Endodermal cell (in vitro differentiated cells): Measurements from ENCODE around the gene MPHOSPH6. TPM values are rescaled to one million over a fixed set of nuclear protein-coding genes. Genes with fewer than 3 reads are reported as not detected.

Experiments
- DNase-seq: peaks from one replicate; pipeline ENCODE4 v3.0.0-alpha.2; 2017
- H3K27ac ChIP-seq: 2 replicates; pipeline ENCODE4 v1.5.1; 2013; ENCODE audit warnings: mild to moderate bottlenecking, low read depth, low read length, moderate library complexity
- H3K27me3 ChIP-seq: 2 replicates; pipeline ENCODE4 v1.6.1; 2013; ENCODE audit warnings: mild to moderate bottlenecking, low read length, moderate library complexity; ENCODE audit not compliant: insufficient read depth, control insufficient read depth, poor library complexity, severe bottlenecking
- H3K36me3 ChIP-seq: 2 replicates; pipeline ENCODE4 v1.7.0; 2013; ENCODE audit warnings: mild to moderate bottlenecking, low read length, moderate library complexity; ENCODE audit not compliant: control insufficient read depth, insufficient read depth
- H3K4me1 ChIP-seq: one replicate; pipeline ENCODE4 v1.7.0; 2013; ENCODE audit warnings: low read length; ENCODE audit not compliant: control insufficient read depth, insufficient read depth
- H3K4me3 ChIP-seq: 2 replicates; pipeline ENCODE4 v1.5.1; 2013; ENCODE audit warnings: mild to moderate bottlenecking, low read length, moderate library complexity
- H3K9ac ChIP-seq: 2 replicates; pipeline ENCODE4 v1.6.1; 2013; ENCODE audit warnings: mild to moderate bottlenecking, low read length, moderate library complexity; ENCODE audit not compliant: poor library complexity, severe bottlenecking; ENCODE audit errors: extremely low read depth
- H3K9me3 ChIP-seq: 2 replicates; pipeline ENCODE4 v1.6.1; 2013; ENCODE audit warnings: mild to moderate bottlenecking, low read length, moderate library complexity; ENCODE audit not compliant: control insufficient read depth
- H3K27ac Mint-ChIP-seq: 2 replicates; pipeline ENCODE4 v1.8.0; 2020; ENCODE audit warnings: mixed read lengths
- H3K27me3 Mint-ChIP-seq: 2 replicates; pipeline ENCODE4 v1.8.0; 2021; ENCODE audit warnings: mild to moderate bottlenecking, mixed read lengths; ENCODE audit not compliant: insufficient read depth
- H3K36me3 Mint-ChIP-seq: 2 replicates; pipeline ENCODE4 v1.8.0; 2020; ENCODE audit warnings: low read depth, mixed read lengths
- H3K4me1 Mint-ChIP-seq: 2 replicates; pipeline ENCODE4 v1.8.0; 2020; ENCODE audit warnings: mixed read lengths
- H3K4me3 Mint-ChIP-seq: 2 replicates; pipeline ENCODE4 v1.8.0; 2020; ENCODE audit warnings: mild to moderate bottlenecking, moderate library complexity, mixed read lengths
- H3K9me3 Mint-ChIP-seq: 2 replicates; pipeline ENCODE4 v1.8.0; 2020; ENCODE audit warnings: mild to moderate bottlenecking, mixed read lengths
- WGBS, 2 experiments: methylation state at CpG; one replicate each; pipeline versions ENCODE4 v1.1.5 to v1.1.7; 2013; ENCODE audit warnings: missing lambda C conversion rate in 2 of 2, mixed read lengths in 1 of 2; ENCODE audit not compliant: insufficient coverage in 1 of 2, insufficient read length in 1 of 2; 5-methylcytosine and 5-hydroxymethylcytosine counted together
- total RNA-seq, 2 donors: library from RNA; stranded (reverse); fragmentation: NEBNext Ultra II Directional in 1 of 2; extraction: Animal tissue kit (Norgen Biotek cat#: 25700) in 1 of 2; gene quantifications; 2 replicates in 1 of 2; 3 replicates in 1 of 2; pipeline ENCODE4 v1.2.1, GENCODE V29; 2021
- TF ChIP-seq, protein P1 (sequence below): fragments of 200-600 bp; sonication (generic); conservative IDR thresholded peaks from 2 replicates; pipeline ENCODE4 v1.5.0; 2021; ENCODE audit warnings: antibody characterized with exemption, mild to moderate bottlenecking

The MPHOSPH6 gene
- total RNA-seq, 2 donors from 2014 or later = 38.6 to 39.1 TPM

GRCh38 chr16:82183004-82183397, 13.0 kb upstream of the MPHOSPH6 start:
- H3K27me3 Mint-ChIP-seq = peaks cover 6% of the 10 kb centered on the region
- 94 to 100% methylated on average over 1 of the region's 1 CpG for WGBS, 2 experiments

DNA sequence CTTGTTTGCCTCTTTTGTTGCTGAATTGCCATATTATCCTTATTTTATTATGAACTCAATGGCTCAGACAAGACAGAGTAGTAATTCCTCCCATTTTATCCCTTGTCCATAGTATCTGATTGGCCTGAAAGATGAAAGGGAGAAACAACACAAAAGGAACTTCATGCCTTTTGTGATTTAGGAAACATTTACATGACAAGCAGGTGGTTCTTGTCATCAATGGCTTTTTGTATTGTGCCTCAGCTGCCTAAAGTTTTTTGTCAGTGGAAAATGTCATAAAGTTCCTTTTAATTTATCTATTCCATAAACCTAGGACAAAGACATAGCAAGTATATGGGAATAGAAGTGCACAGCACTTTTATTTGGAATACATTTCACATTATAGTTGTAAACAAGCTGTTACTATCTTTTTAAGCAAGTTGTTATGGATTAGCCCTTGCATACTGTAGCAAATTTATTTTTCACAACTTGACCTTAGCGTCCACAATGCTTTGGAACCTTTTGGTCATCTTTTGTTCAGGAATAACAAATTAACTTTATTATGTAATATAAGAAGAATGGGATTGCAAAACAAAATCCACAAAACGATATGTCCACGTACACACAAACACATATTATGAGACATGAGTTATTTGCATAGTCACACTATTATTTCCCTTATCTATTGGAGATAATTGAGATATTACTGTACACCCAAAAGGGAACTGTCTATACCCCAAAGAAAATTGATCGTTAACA, 12.4 kb upstream of the MPHOSPH6 start:
- H3K4me1 ChIP-seq = no peaks in the 10 kb centered on the region
- Mint-ChIP-seq H3K27me3 (peaks cover 7% of the 10 kb centered on the region), H3K4me1 (no peaks in the 10 kb centered on the region), H3K36me3 (no peaks in the 10 kb centered on the region), H3K4me3 (no peak overlapping the region), H3K27ac (no peak overlapping the region), H3K9me3 (no peaks in the 10 kb centered on the region)
- no peak overlapping the region for H3K4me3 ChIP-seq
- H3K27me3 ChIP-seq = no peaks in the 10 kb centered on the region
- TF ChIP-seq, protein P1, sequence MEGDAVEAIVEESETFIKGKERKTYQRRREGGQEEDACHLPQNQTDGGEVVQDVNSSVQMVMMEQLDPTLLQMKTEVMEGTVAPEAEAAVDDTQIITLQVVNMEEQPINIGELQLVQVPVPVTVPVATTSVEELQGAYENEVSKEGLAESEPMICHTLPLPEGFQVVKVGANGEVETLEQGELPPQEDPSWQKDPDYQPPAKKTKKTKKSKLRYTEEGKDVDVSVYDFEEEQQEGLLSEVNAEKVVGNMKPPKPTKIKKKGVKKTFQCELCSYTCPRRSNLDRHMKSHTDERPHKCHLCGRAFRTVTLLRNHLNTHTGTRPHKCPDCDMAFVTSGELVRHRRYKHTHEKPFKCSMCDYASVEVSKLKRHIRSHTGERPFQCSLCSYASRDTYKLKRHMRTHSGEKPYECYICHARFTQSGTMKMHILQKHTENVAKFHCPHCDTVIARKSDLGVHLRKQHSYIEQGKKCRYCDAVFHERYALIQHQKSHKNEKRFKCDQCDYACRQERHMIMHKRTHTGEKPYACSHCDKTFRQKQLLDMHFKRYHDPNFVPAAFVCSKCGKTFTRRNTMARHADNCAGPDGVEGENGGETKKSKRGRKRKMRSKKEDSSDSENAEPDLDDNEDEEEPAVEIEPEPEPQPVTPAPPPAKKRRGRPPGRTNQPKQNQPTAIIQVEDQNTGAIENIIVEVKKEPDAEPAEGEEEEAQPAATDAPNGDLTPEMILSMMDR = no peak
- no peaks in the 10 kb centered on the region for H3K36me3 ChIP-seq
- no peaks in the 10 kb centered on the region for H3K9me3 ChIP-seq
- H3K27ac ChIP-seq = no peak overlapping the region
- no peak overlapping the region for H3K9ac ChIP-seq
- 0 to 39% methylated on average over 1 to 2 of the region's 4 CpGs for WGBS, 2 experiments
- no peak for DNase-seq

More at GRCh38 chr16:82183004-82183397, 13.0 kb upstream of the MPHOSPH6 start:
- no peaks in the 10 kb centered on the region for H3K4me1 ChIP-seq
- H3K36me3 Mint-ChIP-seq = no peaks in the 10 kb centered on the region
- H3K9me3 ChIP-seq = no peaks in the 10 kb centered on the region
- no peaks in the 10 kb centered on the region for H3K27me3 ChIP-seq
- DNase-seq = no peak
- H3K27ac Mint-ChIP-seq = no peak overlapping the region
- no peaks in the 10 kb centered on the region for H3K36me3 ChIP-seq
- H3K9me3 Mint-ChIP-seq = no peaks in the 10 kb centered on the region
- H3K4me3 ChIP-seq = no peak overlapping the region
- no peak overlapping the region for H3K27ac ChIP-seq
- no peaks in the 10 kb centered on the region for H3K4me1 Mint-ChIP-seq
- H3K4me3 Mint-ChIP-seq = no peak overlapping the region
- H3K9ac ChIP-seq = no peak overlapping the region
- TF ChIP-seq, protein P1 = no peak

GRCh38 chr16:82181461-82182185, 11.6 kb upstream of the MPHOSPH6 start:
- Histone ChIP-seq H3K36me3 (no peaks in the 10 kb centered on the region), H3K27ac (no peak overlapping the region), H3K9me3 (no peaks in the 10 kb centered on the region), H3K27me3 (no peaks in the 10 kb centered on the region), H3K4me1 (no peaks in the 10 kb centered on the region), H3K9ac (no peak overlapping the region), H3K4me3 (no peak overlapping the region)
- no peak for DNase-seq
- no peak overlapping the region for H3K4me3 Mint-ChIP-seq
- TF ChIP-seq, protein P1 = no peak
- H3K4me1 Mint-ChIP-seq = no peaks in the 10 kb centered on the region
- H3K27ac Mint-ChIP-seq = no peak overlapping the region
- 86 to 90% methylated on average over 2 of the region's 3 CpGs for WGBS, 2 experiments
- no peaks in the 10 kb centered on the region for H3K36me3 Mint-ChIP-seq
- H3K27me3 Mint-ChIP-seq = peaks cover 13% of the 10 kb centered on the region
- no peaks in the 10 kb centered on the region for H3K9me3 Mint-ChIP-seq
